B cell (primary cell): Measurements from ENCODE around the gene FHDC1.

Experiments used
- CTCF ChIP-seq: fragments of 200-600 bp; IDR thresholded peaks from one replicate; pipeline ENCODE4 v1.8.0; 2022; ENCODE audit warnings: antibody characterized with exemption, mild to moderate bottlenecking
- EZH2 ChIP-seq: IDR thresholded peaks from 2 replicates; pipeline ENCODE4 v1.6.1; 2012; ENCODE audit warnings: borderline replicate concordance, low read depth, mild to moderate bottlenecking, moderate library complexity, low read length; ENCODE audit not compliant: insufficient read depth, poor library complexity, severe bottlenecking

GRCh38 chr4:152967907-152968306 lies 31.8 kb downstream of the FHDC1 start:
- TF ChIP-seq CTCF (no peak), EZH2 (no peak)
